GM21737 (cell line): Measurements from ENCODE around the gene ANKRD13A.

Experiments
- ATAC-seq: cut with Tn5 transposase; IDR thresholded peaks from one replicate; pipeline ENCODE4 v1.9.1; 2021; ENCODE audit warnings: mild to moderate bottlenecking, moderate library complexity; ENCODE audit not compliant: unreplicated experiment

The ANKRD13A gene

DNA sequence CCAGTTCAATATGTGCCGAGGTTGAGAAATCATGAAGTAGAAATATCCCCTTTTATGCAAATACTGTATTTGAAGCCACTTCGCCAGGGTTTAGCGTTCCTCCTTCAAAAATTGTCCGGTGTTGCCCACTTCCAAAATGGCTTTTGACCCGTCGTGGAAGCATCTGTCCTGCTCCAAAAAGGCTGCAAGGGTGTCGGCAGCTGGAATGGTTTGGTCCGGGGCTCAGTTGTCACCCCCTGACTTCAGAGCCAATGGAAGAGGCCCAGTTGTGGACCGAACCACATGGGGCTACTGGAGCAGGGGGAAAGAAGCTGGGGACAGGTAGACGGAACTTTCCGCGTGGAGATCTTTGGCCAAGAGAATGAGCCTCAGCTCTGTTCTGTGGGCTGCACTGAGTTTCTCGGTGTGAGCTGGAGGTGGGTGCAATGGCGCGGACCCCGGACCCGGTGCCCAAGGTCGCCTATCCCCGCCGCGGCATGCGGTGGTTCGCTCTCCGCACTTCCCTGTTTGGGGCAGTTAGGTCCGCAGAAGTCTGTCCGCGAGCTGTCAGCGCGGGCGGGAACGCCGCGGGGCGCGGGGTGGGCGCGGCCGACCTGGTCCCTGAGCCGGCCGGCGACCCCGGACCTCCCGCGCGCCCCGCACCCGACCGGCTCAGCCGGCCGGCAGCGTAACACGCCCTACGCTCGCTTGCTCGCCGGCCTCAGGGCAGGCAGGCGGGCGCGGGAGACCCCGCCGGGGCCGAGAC is at the start of gene ANKRD13A:
TSS of gene ANKRD13A (plus strand) at position 527 of the 745 bp plus-strand sequence. CDS start 259 bp downstream, outside the sequence.
- ATAC-seq = peak; percentile 50

DNA sequence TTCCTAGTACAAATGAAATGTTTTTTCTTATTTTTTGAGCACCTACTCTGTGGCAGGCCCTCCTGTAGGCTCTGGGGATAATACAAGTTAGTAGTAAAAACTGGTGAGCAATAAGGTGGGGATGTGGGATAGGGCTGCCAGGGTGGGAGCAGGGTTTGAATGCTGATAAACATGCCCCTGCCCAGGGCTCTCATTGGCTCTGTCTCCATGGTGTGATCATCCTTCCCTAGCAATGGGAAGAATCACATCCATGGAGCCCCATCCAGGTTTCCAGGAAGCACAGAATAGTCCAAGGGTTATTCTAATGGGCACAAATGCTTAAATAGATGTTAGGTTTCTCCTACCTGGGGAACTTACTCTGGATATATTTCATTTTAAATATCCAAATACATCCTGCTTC is 48.6 kb upstream of the ANKRD13A start:
- ATAC-seq = no peak

DNA sequence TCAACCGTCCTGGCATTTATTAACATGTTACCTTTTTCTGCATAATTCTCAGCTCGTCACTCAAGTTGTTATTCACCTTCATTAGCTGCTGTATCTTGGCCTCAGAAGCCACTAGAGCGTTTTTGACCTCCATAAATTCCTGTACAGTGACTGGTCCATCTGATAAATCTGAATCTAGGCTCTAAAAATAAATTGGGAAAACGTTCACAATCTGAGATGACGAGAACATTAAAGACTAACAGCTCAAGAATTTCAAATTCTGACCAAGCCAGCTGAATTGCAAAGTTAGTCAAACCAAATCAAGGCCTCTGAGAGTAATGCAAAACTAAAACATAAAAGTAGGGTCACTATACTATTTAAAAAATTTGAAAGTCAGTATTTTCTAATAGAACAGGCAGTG is 48.1 kb upstream of the ANKRD13A start:
- ATAC-seq = no peak

DNA sequence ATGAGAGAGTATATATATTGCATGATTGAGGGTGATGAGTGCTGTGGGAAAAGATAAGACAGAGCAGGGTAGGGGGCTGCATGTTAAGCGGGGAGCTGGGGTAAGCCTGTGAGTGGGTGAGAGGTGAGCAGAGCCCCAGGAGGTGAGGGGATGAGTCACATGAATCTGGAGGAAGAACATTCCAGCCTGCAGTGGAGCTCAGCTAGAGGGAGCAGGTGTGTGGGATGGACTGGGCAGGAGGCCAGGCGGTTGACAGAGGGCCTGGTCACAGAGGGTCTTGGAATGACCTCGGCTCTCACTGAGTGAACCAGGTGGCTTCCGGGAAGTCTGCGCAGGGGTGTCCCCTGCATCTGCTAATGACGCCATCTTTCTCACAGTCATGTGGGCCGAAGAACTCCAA is 47.5 kb upstream of the ANKRD13A start:
- ATAC-seq = no peak

DNA sequence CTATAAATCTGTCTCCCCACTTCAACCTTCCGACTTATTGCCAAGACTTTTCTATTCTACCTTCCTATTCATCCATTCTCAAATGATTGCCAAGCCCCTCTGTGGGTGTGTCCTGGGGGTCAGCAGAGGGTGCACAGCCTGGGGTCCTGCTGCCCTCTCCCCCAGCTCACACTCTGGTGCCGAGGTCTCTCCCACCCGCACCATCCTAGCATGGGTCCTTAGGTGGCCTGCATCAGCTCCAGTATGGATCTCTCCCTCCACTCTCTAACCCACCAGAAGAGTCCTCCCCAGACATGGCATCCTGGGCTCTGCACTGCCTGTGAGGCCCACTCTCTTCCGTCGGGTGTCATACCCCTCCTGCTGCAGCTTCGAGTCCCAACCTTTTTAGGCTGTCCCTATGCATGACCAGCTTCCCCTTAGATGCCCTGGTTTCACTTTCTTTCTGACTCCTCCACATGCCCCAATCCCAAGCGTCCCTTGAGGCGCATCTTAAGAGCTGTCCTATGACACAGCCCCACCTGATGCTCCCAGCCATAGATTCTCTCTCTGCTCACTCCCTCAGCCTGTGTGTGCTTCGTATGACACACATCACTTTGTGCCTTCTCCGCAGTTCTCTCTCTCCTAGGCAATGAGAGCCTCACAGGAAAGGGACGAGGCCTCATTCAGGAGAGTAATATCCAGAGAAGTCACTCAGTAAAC is 46.9 kb upstream of the ANKRD13A start:
- ATAC-seq = no peak

DNA sequence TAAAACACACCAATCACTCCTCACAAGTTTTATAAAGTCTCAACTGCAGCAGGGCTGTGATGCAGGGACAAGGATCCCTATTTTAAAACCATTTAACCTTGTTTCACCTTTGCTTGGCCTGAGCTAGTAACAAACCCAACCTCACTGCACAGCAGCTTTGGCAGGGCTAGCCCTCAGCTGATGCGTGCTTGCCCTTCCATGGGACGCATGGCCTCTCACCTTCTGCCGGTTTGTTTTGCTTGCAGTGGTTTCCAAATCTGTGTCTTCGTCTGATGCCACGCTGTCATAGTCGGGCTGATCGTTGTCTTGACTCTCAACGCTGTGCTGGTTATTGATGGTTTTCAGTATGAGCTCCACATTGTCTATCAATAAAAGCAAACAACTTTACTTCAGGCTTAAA is 46.4 kb upstream of the ANKRD13A start:
- no peak for ATAC-seq

DNA sequence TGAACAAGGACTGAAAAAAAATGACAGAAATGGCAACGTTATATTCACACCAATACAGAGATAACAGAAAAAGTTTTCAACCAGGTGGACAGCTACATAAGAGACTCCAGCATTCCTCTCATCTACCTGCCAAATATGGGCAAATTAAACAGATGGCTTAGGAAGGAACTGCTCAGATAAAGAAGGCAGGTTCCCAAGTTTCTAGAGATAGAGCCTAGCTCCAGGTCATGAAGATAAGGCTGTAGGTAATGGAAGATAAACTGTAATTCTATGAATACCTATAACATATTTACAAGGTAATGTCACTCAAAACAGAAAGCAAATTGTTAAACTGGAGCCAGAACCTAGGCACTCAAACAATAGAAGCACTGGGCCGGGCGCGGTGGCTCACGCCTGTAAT is 45.6 kb upstream of the ANKRD13A start:
- no peak for ATAC-seq

DNA sequence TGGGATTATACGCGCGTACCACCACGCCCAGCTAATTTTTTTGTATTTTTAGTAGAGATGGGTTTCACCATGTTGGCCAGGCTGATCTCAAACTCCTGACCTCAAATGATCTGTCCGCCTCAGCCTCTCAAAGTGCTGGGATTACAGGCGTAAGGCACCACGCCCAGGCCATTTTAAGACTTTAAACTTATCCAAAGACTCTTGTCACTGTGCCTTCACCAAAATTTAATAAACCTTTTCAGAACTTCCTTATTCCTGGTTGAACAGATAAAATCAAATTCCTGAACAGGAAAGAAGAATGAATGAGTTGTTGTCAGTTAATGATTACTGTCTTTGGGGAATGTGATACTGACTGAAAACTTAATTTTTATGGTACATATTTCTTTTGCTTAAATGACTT is 40.9 kb upstream of the ANKRD13A start:
- ATAC-seq = no peak

DNA sequence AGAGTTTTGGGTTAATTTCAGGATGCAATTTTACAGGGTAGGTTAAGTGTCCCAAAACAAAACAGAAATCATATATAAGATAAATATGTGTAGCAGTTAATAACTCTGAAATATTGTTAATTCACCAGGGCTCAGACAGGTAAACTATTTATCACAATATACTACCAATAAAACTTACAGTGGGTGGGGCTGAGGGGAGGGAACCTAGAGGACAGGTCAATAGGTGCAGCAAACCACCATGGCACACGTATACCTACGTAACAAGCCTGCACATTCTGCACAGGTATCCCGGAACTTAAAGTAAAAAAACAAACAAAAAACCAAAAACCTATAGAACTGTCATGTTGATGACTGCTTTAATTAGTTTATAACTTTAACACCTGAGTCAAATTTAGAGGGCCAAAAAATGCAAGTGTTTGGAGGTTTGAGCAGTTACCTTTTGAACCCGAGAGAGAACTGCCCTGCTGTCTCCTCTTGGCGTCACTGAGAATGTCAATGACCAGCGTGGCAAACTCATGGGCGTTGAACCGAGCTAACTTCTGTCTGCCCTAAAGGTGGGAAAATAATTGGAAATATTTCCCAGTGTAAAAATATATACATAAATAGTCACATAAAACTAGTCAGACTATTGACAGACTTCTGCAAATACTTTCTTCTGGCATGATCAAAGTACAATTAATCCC is 39.7 kb upstream of the ANKRD13A start:
- no peak for ATAC-seq

DNA sequence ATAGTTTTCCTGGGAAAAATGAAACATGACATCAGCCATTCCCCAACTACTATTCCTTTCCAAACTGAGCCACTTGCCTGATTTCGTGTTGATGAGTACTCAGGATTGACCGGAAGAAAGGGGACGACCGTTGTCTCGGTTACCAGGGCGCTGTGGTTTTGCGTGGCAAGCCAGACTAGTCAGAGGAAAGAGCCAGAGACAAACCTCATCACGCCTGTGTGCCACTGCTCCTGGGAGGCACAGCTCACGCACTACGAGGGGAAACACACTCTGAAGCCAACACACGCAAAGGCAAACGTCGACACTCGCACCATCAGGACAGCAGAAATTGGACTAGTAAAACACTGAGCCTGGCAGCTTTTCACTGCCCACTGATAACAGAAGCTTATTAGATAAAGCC is 38.0 kb upstream of the ANKRD13A start:
- ATAC-seq = no peak

DNA sequence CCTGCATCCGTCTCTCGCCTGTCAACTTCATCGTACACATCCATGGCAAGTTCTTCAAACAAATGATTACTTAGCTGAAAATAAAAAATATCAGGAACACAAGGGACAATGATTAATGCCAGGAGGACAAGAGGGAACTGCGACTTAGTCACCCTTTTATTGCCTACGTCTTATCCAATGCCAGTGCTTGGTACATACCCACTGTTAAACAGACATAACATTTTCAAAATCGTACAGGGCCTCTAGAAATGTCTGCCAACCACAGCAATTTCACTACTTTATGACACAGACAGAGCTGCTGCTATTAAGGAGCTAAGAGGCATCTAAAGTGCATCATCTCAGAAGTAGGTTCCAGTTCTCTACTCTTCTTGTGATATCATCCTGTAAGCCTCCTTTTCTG is 37.6 kb upstream of the ANKRD13A start:
- ATAC-seq = no peak

DNA sequence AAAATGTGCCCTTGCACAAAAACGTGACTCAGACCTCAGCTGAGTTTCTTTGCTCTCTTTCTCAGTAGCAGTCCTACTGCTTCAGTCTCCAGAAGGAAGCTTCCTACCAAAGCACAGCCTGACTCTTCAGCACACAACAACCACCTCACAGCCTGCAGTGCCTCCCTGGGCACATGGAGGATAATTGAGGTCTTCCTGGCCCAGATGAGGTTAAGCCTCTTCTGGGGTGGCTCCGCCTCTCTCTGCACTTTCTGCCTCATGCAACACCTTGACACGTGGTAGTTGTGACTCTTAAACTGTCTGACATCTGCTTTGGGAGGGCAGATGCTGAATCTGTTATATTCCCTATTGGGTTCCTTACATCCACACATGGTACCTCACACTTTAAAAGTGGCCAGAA is 36.8 kb upstream of the ANKRD13A start:
- ATAC-seq = no peak

DNA sequence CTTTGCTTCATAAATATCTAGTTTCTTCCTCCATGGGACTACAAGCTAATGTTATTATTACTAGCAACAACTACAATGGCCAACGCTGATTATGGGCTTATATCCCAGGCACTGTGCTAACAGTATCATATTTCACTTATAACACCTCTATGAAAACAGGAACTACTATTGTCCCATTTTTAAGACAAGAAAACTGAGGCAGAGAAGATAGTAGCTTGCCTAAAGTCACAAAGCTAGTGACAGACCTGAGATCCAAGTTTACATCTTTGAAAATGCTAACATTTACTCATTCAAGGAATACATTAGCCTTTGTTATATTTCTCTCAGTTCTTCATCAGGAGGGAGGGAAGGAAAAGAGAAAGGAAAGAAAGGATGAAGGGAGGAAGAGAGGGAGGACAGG is 35.9 kb upstream of the ANKRD13A start:
- ATAC-seq = no peak

DNA sequence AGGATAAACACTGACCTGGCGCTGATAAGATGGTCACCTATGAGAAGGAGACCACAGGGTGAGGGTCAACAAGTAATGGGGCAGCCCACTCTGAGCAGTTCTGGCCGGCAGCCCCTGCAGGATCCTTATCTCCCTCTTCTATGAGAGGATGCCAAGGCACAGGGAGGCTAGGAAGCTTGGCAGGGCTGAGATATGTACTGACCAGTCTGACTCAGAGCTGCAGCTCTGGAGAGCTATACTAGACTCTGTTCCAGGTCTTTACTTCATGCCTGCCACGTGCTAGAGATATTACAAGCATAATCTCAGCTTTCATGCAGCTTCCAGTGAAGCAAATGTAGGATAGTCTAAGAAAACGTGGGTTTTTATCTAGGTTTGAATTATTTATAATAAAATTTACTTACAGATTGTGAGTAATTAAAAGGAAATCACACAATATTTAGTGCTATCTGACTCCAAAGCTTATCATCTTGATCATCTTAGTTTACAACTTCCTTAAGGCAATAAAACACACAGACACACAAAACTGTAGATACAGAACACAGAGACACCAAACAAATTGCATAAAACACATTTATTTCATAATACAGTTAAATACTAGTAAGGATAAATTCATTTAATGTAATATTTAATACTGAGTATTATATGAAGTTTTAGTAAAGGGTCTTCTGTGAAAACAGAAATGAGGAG is 35.3 kb upstream of the ANKRD13A start:
- no peak for ATAC-seq

DNA sequence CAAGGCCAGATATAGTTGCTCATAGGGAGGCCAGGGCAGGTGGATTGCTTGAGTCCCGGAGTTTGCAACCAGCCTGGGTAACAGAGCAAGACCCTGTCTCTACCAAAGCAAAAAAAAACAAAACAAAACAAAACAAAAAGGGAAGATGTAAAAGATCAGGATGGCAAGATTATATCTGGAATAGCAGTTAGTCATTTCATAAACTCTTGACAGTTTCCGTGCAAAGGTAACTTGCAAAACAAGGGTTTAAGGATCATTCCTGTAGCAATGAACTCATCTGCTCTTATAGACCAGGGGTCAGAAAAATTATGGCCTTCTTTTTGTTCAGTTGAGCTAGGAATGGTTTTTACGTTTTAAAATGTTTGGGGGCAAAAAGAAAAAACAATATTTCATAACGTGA is 32.7 kb upstream of the ANKRD13A start:
- no peak for ATAC-seq

DNA sequence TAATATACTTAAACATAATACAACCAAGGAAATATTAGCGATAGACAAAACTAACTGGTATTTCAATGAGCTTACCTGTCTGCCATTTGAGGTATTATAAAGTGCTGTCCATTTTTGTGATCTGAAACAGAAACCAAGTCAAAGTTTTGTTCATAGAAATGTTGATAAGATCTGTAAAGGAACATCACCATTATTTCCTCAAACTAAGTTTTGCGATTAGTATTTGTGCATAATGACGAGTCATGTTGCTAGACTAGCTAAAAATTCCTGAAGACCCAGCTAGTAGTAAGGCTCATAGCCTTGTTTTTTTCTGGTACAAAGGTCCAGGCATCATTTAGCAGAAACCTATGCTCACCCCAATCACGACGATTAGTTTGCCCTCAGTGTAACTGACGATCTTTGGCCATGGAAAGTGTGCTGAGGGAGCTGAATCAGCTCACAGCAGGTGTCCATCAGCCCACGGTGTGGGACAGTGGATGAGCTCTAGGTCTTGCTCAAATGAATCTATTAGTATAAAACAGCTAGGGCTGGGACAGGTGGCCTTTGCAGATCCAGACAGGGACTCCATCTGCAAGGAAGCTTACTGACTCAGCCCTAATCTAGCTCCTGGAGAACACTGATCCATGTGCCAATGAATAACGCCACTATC is 31.7 kb upstream of the ANKRD13A start:
- no peak for ATAC-seq

DNA sequence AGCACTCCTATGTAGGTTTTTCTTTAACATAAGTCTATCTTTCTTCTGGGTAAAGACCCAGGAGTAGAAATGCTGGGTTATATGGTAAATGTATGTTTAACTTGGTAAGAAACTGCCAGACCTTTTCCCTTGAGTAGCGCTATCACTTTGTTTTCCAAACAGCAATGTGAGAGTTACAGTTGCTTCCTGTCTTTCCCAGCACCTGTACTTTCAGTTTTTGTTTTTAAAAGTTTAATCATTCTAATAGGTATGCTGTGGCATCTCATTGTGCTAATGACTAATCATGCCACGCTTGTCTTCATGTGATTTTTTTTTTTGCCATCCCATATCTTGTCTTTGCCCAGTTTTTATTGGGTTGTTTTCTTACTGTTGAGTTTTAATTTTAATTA is 31.2 kb upstream of the ANKRD13A start:
- no peak for ATAC-seq

DNA sequence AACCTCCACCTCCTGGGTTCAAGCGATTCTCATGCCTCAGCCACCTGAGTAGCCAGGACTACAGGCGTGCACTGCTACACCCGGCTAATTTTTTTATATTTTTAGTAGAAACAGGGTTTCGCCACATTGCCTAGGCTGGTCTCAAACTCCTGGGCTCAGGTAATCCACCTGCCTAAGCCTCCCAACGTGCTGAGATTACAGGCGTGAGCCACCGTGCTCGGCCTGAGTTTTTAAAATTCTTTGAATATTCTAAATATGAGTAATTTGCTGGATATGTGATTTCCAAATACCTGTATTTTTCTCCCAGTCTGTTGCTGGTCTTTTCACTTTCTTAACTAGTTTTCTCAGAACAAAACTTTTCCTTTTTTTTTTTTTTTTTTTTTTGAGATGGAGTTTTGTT is 30.4 kb upstream of the ANKRD13A start:
- no peak for ATAC-seq

DNA sequence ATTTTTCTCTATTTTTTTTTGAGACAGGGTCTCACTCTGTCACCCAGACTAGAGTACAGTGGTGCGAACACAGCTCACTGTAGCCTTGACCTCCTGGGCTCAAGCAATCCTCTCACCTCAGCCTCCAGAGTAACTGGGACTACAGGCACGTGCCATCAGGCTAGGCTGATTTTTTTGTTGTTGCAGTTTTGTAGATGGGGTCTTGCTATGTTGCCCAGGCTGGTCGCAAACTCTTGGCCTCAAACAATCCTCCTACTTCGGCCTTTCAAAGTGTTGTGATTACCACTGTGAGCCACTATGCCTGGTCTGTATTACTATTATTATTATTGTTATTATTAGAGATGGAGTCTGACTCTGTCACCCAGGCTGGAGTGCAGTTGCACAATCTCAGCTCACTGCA is 26.4 kb upstream of the ANKRD13A start:
- no peak for ATAC-seq

DNA sequence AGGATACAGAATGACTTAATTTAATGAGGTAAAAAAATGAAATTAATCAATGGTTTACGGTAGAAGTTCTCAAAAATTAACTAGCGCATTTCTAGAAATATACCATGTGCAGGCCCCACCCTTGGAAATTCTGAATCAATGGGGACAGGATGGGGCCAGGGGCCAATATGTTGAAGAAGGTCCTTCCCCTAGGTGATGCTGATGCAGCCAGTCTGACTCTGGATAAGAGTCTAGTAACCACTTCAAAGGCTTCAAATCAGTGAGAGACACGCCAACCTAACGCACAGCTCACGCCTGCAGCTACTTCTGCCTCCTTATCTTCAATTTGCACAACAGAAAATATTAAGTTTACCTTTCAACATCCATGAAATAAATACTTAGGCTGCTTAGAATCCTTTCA is 17.9 kb upstream of the ANKRD13A start:
- no peak for ATAC-seq

DNA sequence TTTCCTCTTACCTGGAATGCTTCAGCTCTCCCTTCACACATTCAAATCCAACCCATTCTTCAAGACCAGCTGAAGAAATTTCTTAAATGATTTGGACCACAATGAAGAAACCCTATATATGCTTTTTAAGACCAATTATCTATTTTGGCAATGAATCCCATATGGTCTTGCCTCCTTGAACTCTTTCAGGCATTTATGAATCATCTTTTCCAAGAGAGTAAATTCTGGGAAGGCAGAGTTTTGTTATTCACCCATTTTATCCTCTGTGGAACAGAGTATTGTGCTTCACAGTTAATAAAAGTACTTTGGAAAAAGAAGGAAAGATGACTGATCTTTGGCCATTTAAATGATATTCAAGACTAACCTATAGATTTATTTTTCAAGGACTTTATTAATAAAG is 17.0 kb upstream of the ANKRD13A start:
- ATAC-seq = no peak
